NCI-H1436 treated with DMSO at 0.1 percent for 48 hours (cell line): Measurements from ENCODE around the gene KIDINS220.

Source experiments
- DNase-seq: peaks from one replicate; lab custom pipeline; 2025; lab: John Stamatoyannopoulos, UW

Gene KIDINS220

GRCh38 chr2:8805278-8806210 lies 31.9 kb downstream of the KIDINS220 start:
- DNase-seq = no peak

GRCh38 chr2:8803658-8804379 lies 33.6 kb downstream of the KIDINS220 start:
- no peak for DNase-seq

GRCh38 chr2:8802741-8803140 lies 34.7 kb downstream of the KIDINS220 start:
- DNase-seq = no peak

- DNase-seq = no peak
Measured at GRCh38 chr2:8800821-8801220, 36.6 kb downstream of the KIDINS220 start.

- DNase-seq = no peak
Measured at GRCh38 chr2:8800218-8800617, 37.2 kb downstream of the KIDINS220 start.

GRCh38 chr2:8799004-8799403 lies 38.4 kb downstream of the KIDINS220 start:
- no peak for DNase-seq

GRCh38 chr2:8798393-8798792 lies 39.0 kb downstream of the KIDINS220 start:
- DNase-seq = no peak

- DNase-seq = no peak
Measured at GRCh38 chr2:8797682-8798081, 39.7 kb downstream of the KIDINS220 start.

- no peak for DNase-seq
Measured at GRCh38 chr2:8796878-8797550, 40.4 kb downstream of the KIDINS220 start.

GRCh38 chr2:8796315-8796848 lies 41.0 kb downstream of the KIDINS220 start:
- DNase-seq = no peak

GRCh38 chr2:8794923-8795825 lies 42.2 kb downstream of the KIDINS220 start:
- DNase-seq = no peak

- DNase-seq = no peak
Measured at GRCh38 chr2:8790739-8791162, 46.7 kb downstream of the KIDINS220 start.

- no peak for DNase-seq
Measured at GRCh38 chr2:8786463-8786862, 51.0 kb downstream of the KIDINS220 start.

- DNase-seq = no peak
Measured at GRCh38 chr2:8779795-8780671, 57.4 kb downstream of the KIDINS220 start.

GRCh38 chr2:8774371-8774770 lies 63.0 kb downstream of the KIDINS220 start:
- DNase-seq = no peak

- DNase-seq = no peak
Measured at GRCh38 chr2:8767324-8767723, 70.1 kb downstream of the KIDINS220 start.

- no peak for DNase-seq
Measured at GRCh38 chr2:8761529-8762164, 75.8 kb downstream of the KIDINS220 start.

- DNase-seq = no peak
Measured at GRCh38 chr2:8756716-8757115, 80.7 kb downstream of the KIDINS220 start.

GRCh38 chr2:8756230-8756629 lies 81.2 kb downstream of the KIDINS220 start:
- DNase-seq = no peak
